WTC11 (cell line): ENCODE data around the gene SPDYA. TPM values are rescaled to one million over a fixed set of nuclear protein-coding genes. Genes with fewer than 3 reads are reported as not detected.

Source experiments
- ATAC-seq: fragments of 200-7000 bp; cut with Tn5 transposase; 2 replicates; pipeline ENCODE4 v1.10.0; 2021; ENCODE audit warnings: mild to moderate bottlenecking, moderate library complexity
- CTCF ChIA-PET: fragments of 300-600 bp; sonication (Branson Sonifier 250); formaldehyde crosslinking; loops from one replicate; lab custom pipeline; 2021; ENCODE audit warnings: antibody characterized with exemption; lab: Charles Lee
- POLR2A ChIA-PET: fragments of 350-600 bp; sonication (Branson Sonifier 250); formaldehyde crosslinking; loops from one replicate; lab custom pipeline; 2021; ENCODE audit warnings: antibody characterized with exemption; lab: Charles Lee
- DNase-seq: peaks from one replicate; pipeline ENCODE4 v3.0.0; 2021; ENCODE audit warnings: low spot score
- H3K27ac Mint-ChIP-seq: 2 replicates; pipeline ENCODE4 v1.8.0; 2021; ENCODE audit warnings: mixed read lengths
- H3K27me3 Mint-ChIP-seq: 2 replicates; pipeline ENCODE4 v1.8.0; 2021; ENCODE audit warnings: low read depth, mild to moderate bottlenecking, moderate library complexity, mixed read lengths
- H3K36me3 Mint-ChIP-seq: 2 replicates; pipeline ENCODE4 v1.8.0; 2021; ENCODE audit warnings: mixed read lengths
- H3K4me1 Mint-ChIP-seq: 2 replicates; pipeline ENCODE4 v1.8.0; 2022; ENCODE audit warnings: mixed read lengths
- H3K4me3 Mint-ChIP-seq: 2 replicates; pipeline ENCODE4 v1.8.0; 2021; ENCODE audit warnings: mild to moderate bottlenecking, moderate library complexity, mixed read lengths
- H3K9me3 Mint-ChIP-seq: 2 replicates; pipeline ENCODE4 v1.8.0; 2021; ENCODE audit warnings: mixed read lengths
- ATF1 ChIP-seq: sonication (generic); formaldehyde crosslinking; IDR thresholded peaks from 2 replicates; pipeline ENCODE4 v1.8.1; 2023; ENCODE audit warnings: mild to moderate bottlenecking, moderate library complexity, missing genetic modification reagents
- E2F1 ChIP-seq: sonication (generic); formaldehyde crosslinking; IDR thresholded peaks from 2 replicates; pipeline ENCODE4 v1.8.0; 2022; ENCODE audit warnings: mild to moderate bottlenecking, missing genetic modification reagents
- MAX ChIP-seq: sonication (generic); formaldehyde crosslinking; IDR thresholded peaks from 2 replicates; pipeline ENCODE4 v1.8.0; 2022; ENCODE audit warnings: mild to moderate bottlenecking, missing genetic modification reagents
- MXD4 ChIP-seq: fragments of 250-450 bp; sonication (Bioruptor Pico); IDR thresholded peaks from 2 replicates; pipeline ENCODE4 v1.8.0; 2021; ENCODE audit warnings: mild to moderate bottlenecking, moderate library complexity, borderline replicate concordance
- PREB ChIP-seq: sonication (generic); formaldehyde crosslinking; IDR thresholded peaks from 2 replicates; pipeline ENCODE4 v1.8.1; 2022; ENCODE audit warnings: mild to moderate bottlenecking, missing genetic modification reagents, moderate library complexity, borderline replicate concordance
- USF2 ChIP-seq: sonication (generic); formaldehyde crosslinking; IDR thresholded peaks from 2 replicates; pipeline ENCODE4 v1.8.1; 2023; ENCODE audit warnings: mild to moderate bottlenecking, missing genetic modification reagents, moderate library complexity
- ZBTB21 ChIP-seq: sonication (generic); formaldehyde crosslinking; IDR thresholded peaks from 2 replicates; pipeline ENCODE4 v1.8.1; 2023; ENCODE audit warnings: mild to moderate bottlenecking, missing genetic modification reagents, borderline replicate concordance
- ZNF423 ChIP-seq: fragments of 250-450 bp; sonication (Bioruptor Pico); IDR thresholded peaks from 2 replicates; pipeline ENCODE4 v2.1.2; 2022; ENCODE audit warnings: mild to moderate bottlenecking, moderate library complexity
- ZNF425 ChIP-seq: fragments of 250-450 bp; sonication (Bioruptor Pico); conservative IDR thresholded peaks from 2 replicates; pipeline ENCODE4 v1.9.0; 2021; ENCODE audit warnings: mild to moderate bottlenecking
- ZNF512 ChIP-seq: sonication (generic); formaldehyde crosslinking; IDR thresholded peaks from 2 replicates; pipeline ENCODE4 v1.8.1; 2022; ENCODE audit warnings: missing genetic modification reagents, borderline replicate concordance
- total RNA-seq: library from RNA; stranded (reverse); gene quantifications from 3 replicates; pipeline ENCODE4 v1.2.3, GENCODE V29; 2021

SPDYA gene
- total RNA-seq, 1 experiment from 2014 or later: 0.61 TPM

GRCh38 chr2:28766070-28766469, 44.6 kb upstream of the SPDYA start (continued):
- TF ChIP-seq USF2 (CRISPR knock-in tag): no peak

- ChIA-PET CTCF (no interaction called here), POLR2A (interaction anchor here (1.5 kb wide), 1 partner anchor 95 kb away, joined by 3 read pairs; no protein-coding TSS in a partner anchor)
- no peaks in the 10 kb centered on the region for H3K27me3 Mint-ChIP-seq
- no peak overlapping the region for H3K27ac Mint-ChIP-seq
- no peaks in the 10 kb centered on the region for H3K9me3 Mint-ChIP-seq
- ATAC-seq: no peak
- no peaks in the 10 kb centered on the region; the same call in 1 of the 2 replicates for H3K36me3 Mint-ChIP-seq
- TF ChIP-seq ZNF512 (CRISPR knock-in tag) (no peak), ATF1 (CRISPR knock-in tag) (no peak), ZNF423 (CRISPR knock-in tag) (no peak), MXD4 (no peak), E2F1 (no peak), MAX (CRISPR knock-in tag) (no peak), ZBTB21 (no peak)
- H3K4me3 Mint-ChIP-seq: no peak overlapping the region
- peaks cover 17% of the 10 kb centered on the region for H3K4me1 Mint-ChIP-seq
- no peak for DNase-seq
Measured at GRCh38 chr2:28767337-28767736, 43.3 kb upstream of the SPDYA start.

GRCh38 chr2:28768422-28768821, 42.2 kb upstream of the SPDYA start:
- no peak for TF ChIP-seq ZNF423 (CRISPR knock-in tag)
- no peak for TF ChIP-seq PREB (CRISPR knock-in tag)
- ChIA-PET POLR2A (no interaction called here), CTCF (no interaction called here)
- Mint-ChIP-seq H3K4me1 (peaks cover 17% of the 10 kb centered on the region), H3K9me3 (no peaks in the 10 kb centered on the region), H3K27ac (no peak overlapping the region), H3K36me3 (no peaks in the 10 kb centered on the region), H3K27me3 (no peaks in the 10 kb centered on the region), H3K4me3 (no peak overlapping the region)
- no peak for ATAC-seq
- DNase-seq: no peak

- DNase-seq (no peak), ATAC-seq (no peak)
- ChIA-PET POLR2A (no interaction called here), CTCF (interaction anchor here (1.0 kb wide), 1 partner anchor 202 kb away, joined by 6 read pairs; no protein-coding TSS in a partner anchor)
- peaks cover 15% of the 10 kb centered on the region for H3K4me1 Mint-ChIP-seq
- no peak overlapping the region for H3K4me3 Mint-ChIP-seq
- H3K9me3 Mint-ChIP-seq: no peaks in the 10 kb centered on the region
- H3K36me3 Mint-ChIP-seq: no peaks in the 10 kb centered on the region
- no peak overlapping the region; the same call in 1 of the 2 replicates for H3K27ac Mint-ChIP-seq
- no peaks in the 10 kb centered on the region for H3K27me3 Mint-ChIP-seq
- TF ChIP-seq ZNF425 (CRISPR knock-in tag): no peak
Measured at GRCh38 chr2:28768952-28769351, 41.7 kb upstream of the SPDYA start.
